Natural killer cell (primary cell): ENCODE measurements around the gene PCGF2. TPM values are rescaled to one million over a fixed set of nuclear protein-coding genes. Genes with fewer than 3 reads are reported as not detected.

Source experiments
- ATAC-seq, 3 donors: fragments of 150-1000 bp in 2 of 3; fragments of 200-7000 bp in 1 of 3; cut with Tn5 transposase; 1 replicate in 1 of 3; 2 replicates in 2 of 3; pipeline ENCODE4 v1.10.0; 2021; ENCODE audit warnings: mild to moderate bottlenecking in 2 of 3, moderate library complexity in 2 of 3
- DNase-seq, 2 donors: peaks; one replicate each; pipeline versions ENCODE4 v3.0.0 to v3.0.0-alpha.2; 2013 to 2021; ENCODE audit warnings: mixed read lengths in 1 of 2
- H3K27ac ChIP-seq: one replicate; pipeline ENCODE4 v1.5.1; 2013; ENCODE audit warnings: mild to moderate bottlenecking, low read length
- H3K27me3 ChIP-seq: one replicate; pipeline ENCODE4 v1.6.1; 2013; ENCODE audit warnings: low read length; ENCODE audit not compliant: control insufficient read depth, insufficient read depth
- H3K36me3 ChIP-seq: one replicate; pipeline ENCODE4 v1.6.1; 2013; ENCODE audit warnings: low read length; ENCODE audit not compliant: control insufficient read depth, insufficient read depth
- H3K4me1 ChIP-seq: one replicate; pipeline ENCODE4 v1.6.1; 2013; ENCODE audit warnings: low read length; ENCODE audit not compliant: control insufficient read depth, insufficient read depth
- H3K4me3 ChIP-seq: one replicate; pipeline ENCODE4 v1.5.1; 2013; ENCODE audit warnings: low read length
- H3K9me3 ChIP-seq: one replicate; pipeline ENCODE4 v1.6.1; 2013; ENCODE audit warnings: low read length; ENCODE audit not compliant: control insufficient read depth, insufficient read depth
- H3K27ac Mint-ChIP-seq, 2 donors: one replicate each; pipeline ENCODE4 v1.8.0; 2022; ENCODE audit warnings: mild to moderate bottlenecking in 2 of 2, mixed read lengths in 2 of 2, moderate library complexity in 1 of 2
- H3K27me3 Mint-ChIP-seq, 2 donors: one replicate each; pipeline ENCODE4 v1.8.0; 2022; ENCODE audit warnings: low read depth in 2 of 2, mixed read lengths in 2 of 2
- H3K36me3 Mint-ChIP-seq: one replicate; pipeline ENCODE4 v1.8.0; 2022; ENCODE audit warnings: mixed read lengths
- H3K4me1 Mint-ChIP-seq, 2 donors: one replicate each; pipeline ENCODE4 v1.8.0; 2022; ENCODE audit warnings: mixed read lengths in 2 of 2
- H3K4me3 Mint-ChIP-seq: one replicate; pipeline ENCODE4 v1.8.0; 2022; ENCODE audit warnings: mild to moderate bottlenecking, moderate library complexity, mixed read lengths
- H3K9me3 Mint-ChIP-seq, 2 donors: one replicate each; pipeline ENCODE4 v1.8.0; 2022; ENCODE audit warnings: mixed read lengths in 2 of 2
- WGBS: methylation state at CpG from one replicate; pipeline ENCODE4 v1.1.7; 2013; ENCODE audit warnings: missing lambda C conversion rate; ENCODE audit not compliant: insufficient coverage; 5-methylcytosine and 5-hydroxymethylcytosine counted together
- intact Hi-C: fragments of 100-400 bp; cut with micrococcal nuclease; formaldehyde crosslinking; loops from one replicate; pipeline ENCODE4 v1.14.2; 2022
- total RNA-seq, 4 donors: library from RNA; stranded (reverse); fragments of 120-200 nt in 1 of 4; gene quantifications; one replicate each; pipeline versions ENCODE4 v1.2.3 to v1.2.4, GENCODE V29; 2013 to 2022
- TF ChIP-seq, protein P1 (sequence below): fragments of 200-600 bp; IDR thresholded peaks from one replicate; pipeline ENCODE4 v1.8.0; 2022; ENCODE audit warnings: antibody characterized with exemption

Gene PCGF2
- total RNA-seq, 3 donors from 2014 or later (not counting 1 experiment from before 2014, with no cell fraction given) = 0.12 TPM; not detected in 2

- DNase-seq (no peak), ATAC-seq (no peak)
- H3K27me3 ChIP-seq = no peaks in the 10 kb centered on the region
- H3K27me3 Mint-ChIP-seq = peaks cover 0 to 7% of the 10 kb centered on the region in 2 donors
- H3K36me3 Mint-ChIP-seq = no peaks in the 10 kb centered on the region
- no peaks in the 10 kb centered on the region for H3K9me3 ChIP-seq
- TF ChIP-seq, protein P1, sequence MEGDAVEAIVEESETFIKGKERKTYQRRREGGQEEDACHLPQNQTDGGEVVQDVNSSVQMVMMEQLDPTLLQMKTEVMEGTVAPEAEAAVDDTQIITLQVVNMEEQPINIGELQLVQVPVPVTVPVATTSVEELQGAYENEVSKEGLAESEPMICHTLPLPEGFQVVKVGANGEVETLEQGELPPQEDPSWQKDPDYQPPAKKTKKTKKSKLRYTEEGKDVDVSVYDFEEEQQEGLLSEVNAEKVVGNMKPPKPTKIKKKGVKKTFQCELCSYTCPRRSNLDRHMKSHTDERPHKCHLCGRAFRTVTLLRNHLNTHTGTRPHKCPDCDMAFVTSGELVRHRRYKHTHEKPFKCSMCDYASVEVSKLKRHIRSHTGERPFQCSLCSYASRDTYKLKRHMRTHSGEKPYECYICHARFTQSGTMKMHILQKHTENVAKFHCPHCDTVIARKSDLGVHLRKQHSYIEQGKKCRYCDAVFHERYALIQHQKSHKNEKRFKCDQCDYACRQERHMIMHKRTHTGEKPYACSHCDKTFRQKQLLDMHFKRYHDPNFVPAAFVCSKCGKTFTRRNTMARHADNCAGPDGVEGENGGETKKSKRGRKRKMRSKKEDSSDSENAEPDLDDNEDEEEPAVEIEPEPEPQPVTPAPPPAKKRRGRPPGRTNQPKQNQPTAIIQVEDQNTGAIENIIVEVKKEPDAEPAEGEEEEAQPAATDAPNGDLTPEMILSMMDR = no peak
- H3K9me3 Mint-ChIP-seq = no peaks in the 10 kb centered on the region
- H3K4me1 Mint-ChIP-seq = peaks cover under 1 to 1% of the 10 kb centered on the region in 2 donors
- no peak overlapping the region for H3K4me3 ChIP-seq
- H3K36me3 ChIP-seq = no peaks in the 10 kb centered on the region
- H3K27ac ChIP-seq = no peak overlapping the region
- no peak overlapping the region for H3K4me3 Mint-ChIP-seq
- H3K4me1 ChIP-seq = no peaks in the 10 kb centered on the region
- WGBS = 75% methylated on average over 12 of the region's 12 CpGs
- no peak overlapping the region for H3K27ac Mint-ChIP-seq
- intact Hi-C loops = no loop called here
Measured at GRCh38 chr17:38685491-38685890, 62.6 kb downstream of the PCGF2 start.

Other genes with a start within 250 kb of the PCGF2 start
- gene SRCIN1, start 142.4 kb downstream of the PCGF2 start, total RNA-seq = under 1 TPM in 2 of 3 donors, not detected in 1; 0.28 to 0.50 TPM
- gene EPOP, start 73.4 kb downstream of the PCGF2 start, total RNA-seq = 1 to 10 TPM in 2 of 3 donors, under 1 TPM in 1; 0.66 to 1.9 (median 1.1) TPM
- gene MLLT6, start 43.1 kb downstream of the PCGF2 start, total RNA-seq = 100 to 1,000 TPM; 478 to 578 (median 485) TPM
- gene CISD3, start 18.0 kb downstream of the PCGF2 start, total RNA-seq = 10 to 100 TPM; 32.6 to 37.4 (median 33.9) TPM
- gene PSMB3, start 4.4 kb upstream of the PCGF2 start, total RNA-seq = 100 to 1,000 TPM; 102 to 129 (median 118) TPM
- gene PIP4K2B, start 51.2 kb upstream of the PCGF2 start, total RNA-seq = 10 to 100 TPM; 26.8 to 36.8 (median 36.3) TPM
- 10 to 100 TPM; 63.8 to 79.4 (median 74.4) TPM for gene CWC25, start 77.0 kb upstream of the PCGF2 start, total RNA-seq
- gene RPL23, start 105.4 kb upstream of the PCGF2 start, total RNA-seq = 100 to 1,000 TPM; 752 to 934 (median 923) TPM
- 100 to 1,000 TPM; 293 to 363 (median 340) TPM for gene LASP1, start 121.7 kb upstream of the PCGF2 start, total RNA-seq
- not detected for gene FBXO47, start 219.1 kb upstream of the PCGF2 start, total RNA-seq